Upper lobe of left lung (tissue), 6 donors: ENCODE measurements around the gene CHRNA3. TPM values are rescaled to one million over a fixed set of nuclear protein-coding genes. Genes with fewer than 3 reads are reported as not detected.

Experiments
- ATAC-seq, 2 donors: fragments of 200-7000 bp; cut with Tn5 transposase; one replicate each; pipeline ENCODE4 v1.9.1; 2022; ENCODE audit warnings: mild to moderate bottlenecking in 2 of 2, moderate library complexity in 2 of 2; ENCODE audit not compliant: low FRiP score in 2 of 2
- DNase-seq, 2 donors: peaks; one replicate each; pipeline ENCODE4 v3.0.0-alpha.2; 2019 to 2020
- H3K27ac ChIP-seq, 4 donors: fragments of 200-600 bp; sonication (generic); one replicate each; pipeline ENCODE4 v1.5.1; 2016 to 2019
- H3K27me3 ChIP-seq, 4 donors: fragments of 200-600 bp; sonication (generic); one replicate each; pipeline ENCODE4 v1.5.1; 2017 to 2019
- H3K36me3 ChIP-seq, 4 donors: fragments of 200-600 bp; sonication (generic); one replicate each; pipeline ENCODE4 v1.5.1; 2016 to 2019
- H3K4me1 ChIP-seq, 4 donors: fragments of 200-600 bp; sonication (generic); one replicate each; pipeline ENCODE4 v1.5.1; 2018 to 2019
- H3K4me3 ChIP-seq, 4 donors: fragments of 200-600 bp; sonication (generic); one replicate each; pipeline ENCODE4 v1.5.1; 2017 to 2019; ENCODE audit warnings: mild to moderate bottlenecking in 2 of 4, moderate library complexity in 1 of 4
- H3K9me3 ChIP-seq, 4 donors: fragments of 200-600 bp; sonication (generic); one replicate each; pipeline ENCODE4 v1.5.1; 2018 to 2019
- CTCF ChIP-seq, 6 experiments: fragments of 450-650 bp in 4 of 6; fragments of 200-600 bp in 2 of 6; sonication (generic) in 2 of 6; IDR thresholded peaks; one replicate each; pipeline ENCODE4 v1.5.1; 2016 to 2019; ENCODE audit warnings: antibody characterized with exemption in 6 of 6
- EP300 ChIP-seq, 4 donors: sonication (generic); formaldehyde crosslinking; IDR thresholded peaks; one replicate each; pipeline ENCODE4 v1.5.1; 2017; ENCODE audit warnings: antibody characterized with exemption in 4 of 4, control low read depth in 2 of 4
- POLR2A ChIP-seq, 4 donors: fragments of 450-650 bp; IDR thresholded peaks; one replicate each; pipeline ENCODE4 v1.5.1; 2016 to 2017; ENCODE audit warnings: antibody characterized with exemption in 4 of 4, mild to moderate bottlenecking in 2 of 4
- POLR2AphosphoS5 ChIP-seq, 2 donors: sonication (generic); formaldehyde crosslinking; IDR thresholded peaks; one replicate each; pipeline ENCODE4 v1.5.1; 2017; ENCODE audit warnings: antibody characterized with exemption in 2 of 2
- WGBS, 2 donors: methylation state at CpG; one replicate each; pipeline ENCODE4 v1.1.5; 2017 to 2018; 5-methylcytosine and 5-hydroxymethylcytosine counted together
- total RNA-seq, 6 donors: library from RNA; depleted of rRNA in 4 of 6; stranded (reverse); fragments of >200 nt in 4 of 6; gene quantifications; one replicate each; pipeline versions ENCODE4 v1.1.0 to v1.2.1, GENCODE V29; 2016 to 2021
- donor health status: DM: no; HTN: no; CAD: no; lungs with moderate emphysema.
- donor health status: DM: no; HTN: yes; CAD: no; lungs with severe emphysema.

CHRNA3 gene
- total RNA-seq, 6 donors from 2014 or later: 0.13 to 0.49 (median 0.22) TPM; not detected in 1

- no peak for TF ChIP-seq POLR2A (IDR thresholded peaks at IDR 0.05)
- no peak for TF ChIP-seq CTCF (IDR thresholded peaks at IDR 0.05)
- TF ChIP-seq EP300 (IDR thresholded peaks at IDR 0.05): no peak
- TF ChIP-seq POLR2AphosphoS5 (IDR thresholded peaks at IDR 0.05): no peak
- no peak for DNase-seq
- 91 to 100% methylated on average over 1 of the region's 1 CpG for WGBS, 2 donors
- Histone ChIP-seq H3K27me3 (no peaks in the 10 kb centered on the region), H3K36me3 (no peaks in the 10 kb centered on the region), H3K27ac (no peak overlapping the region), H3K4me3 (no peak overlapping the region), H3K9me3 (no peaks in the 10 kb centered on the region), H3K4me1 (no peaks in the 10 kb centered on the region)
- no peak for ATAC-seq
These were observed 23.2 kb downstream of the CHRNA3 start for GRCh38 chr15:78597583-78597982.

- no peaks in the 10 kb centered on the region for H3K4me1 ChIP-seq
- H3K27ac ChIP-seq: no peak overlapping the region
- DNase-seq: no peak
- no peak for TF ChIP-seq POLR2A (IDR thresholded peaks at IDR 0.05)
- no peak for TF ChIP-seq CTCF (IDR thresholded peaks at IDR 0.05)
- no peak for TF ChIP-seq POLR2AphosphoS5 (IDR thresholded peaks at IDR 0.05)
- TF ChIP-seq EP300 (IDR thresholded peaks at IDR 0.05): no peak
- 88 to 100% methylated on average over 1 of the region's 1 CpG for WGBS, 2 donors
- no peak overlapping the region for H3K4me3 ChIP-seq
- no peaks in the 10 kb centered on the region for H3K36me3 ChIP-seq
- ATAC-seq: no peak
- H3K27me3 ChIP-seq: no peaks in the 10 kb centered on the region
- no peaks in the 10 kb centered on the region for H3K9me3 ChIP-seq
These were observed 45.9 kb downstream of the CHRNA3 start for GRCh38 chr15:78574944-78575343.

GRCh38 chr15:78573416-78573815, 47.4 kb downstream of the CHRNA3 start:
- no peak overlapping the region for H3K4me3 ChIP-seq
- H3K27ac ChIP-seq: no peak overlapping the region
- ATAC-seq (no peak), DNase-seq (no peak)
- no peaks in the 10 kb centered on the region for H3K27me3 ChIP-seq
- H3K36me3 ChIP-seq: no peaks in the 10 kb centered on the region
- no peak for TF ChIP-seq CTCF (IDR thresholded peaks at IDR 0.05)
- no peak for TF ChIP-seq EP300 (IDR thresholded peaks at IDR 0.05)
- no peak for TF ChIP-seq POLR2AphosphoS5 (IDR thresholded peaks at IDR 0.05)
- no peak for TF ChIP-seq POLR2A (IDR thresholded peaks at IDR 0.05)
- H3K9me3 ChIP-seq: no peaks in the 10 kb centered on the region
- 67 to 80% methylated on average over 4 of the region's 4 CpGs for WGBS, 2 donors
- no peaks in the 10 kb centered on the region for H3K4me1 ChIP-seq

GRCh38 chr15:78571382-78571781, 49.4 kb downstream of the CHRNA3 start:
- TF ChIP-seq EP300 (IDR thresholded peaks at IDR 0.05) (no peak), POLR2AphosphoS5 (IDR thresholded peaks at IDR 0.05) (no peak), POLR2A (IDR thresholded peaks at IDR 0.05) (no peak), CTCF (IDR thresholded peaks at IDR 0.05) (no peak)
- WGBS, 2 donors: 78 to 86% methylated on average over 4 of the region's 4 CpGs

GRCh38 chr15:78570710-78571109, 50.1 kb downstream of the CHRNA3 start:
- no peak for TF ChIP-seq CTCF (IDR thresholded peaks at IDR 0.05)
- no peak for TF ChIP-seq EP300 (IDR thresholded peaks at IDR 0.05)
- no peak for TF ChIP-seq POLR2AphosphoS5 (IDR thresholded peaks at IDR 0.05)
- TF ChIP-seq POLR2A (IDR thresholded peaks at IDR 0.05): no peak
- ATAC-seq (no peak), DNase-seq (no peak)
- Histone ChIP-seq H3K36me3 (no peaks in the 10 kb centered on the region), H3K4me3 (no peak overlapping the region), H3K27ac (no peak overlapping the region), H3K4me1 (peaks cover 7 to 10% (median 8%) of the 10 kb centered on the region in 4 donors), H3K9me3 (no peaks in the 10 kb centered on the region), H3K27me3 (no peaks in the 10 kb centered on the region)
- 88 to 94% methylated on average over 2 of the region's 2 CpGs for WGBS, 2 donors

More at GRCh38 chr15:78571382-78571781, 49.4 kb downstream of the CHRNA3 start:
- peaks cover under 1 to 3% (median 2%) of the 10 kb centered on the region in 4 donors for H3K4me1 ChIP-seq
- H3K36me3 ChIP-seq: no peaks in the 10 kb centered on the region
- DNase-seq (no peak), ATAC-seq (no peak)
- H3K27ac ChIP-seq: no peak overlapping the region
- H3K4me3 ChIP-seq: no peak overlapping the region
- H3K27me3 ChIP-seq: no peaks in the 10 kb centered on the region
- H3K9me3 ChIP-seq: no peaks in the 10 kb centered on the region
